HG02884 (cell line): ENCODE measurements around the gene DLL4.
"Not testable (repeated sequence)": the region's sequence is repeated elsewhere in the genome, so short reads cannot be mapped to it uniquely, and the experiment has no call there.

Experiments used
- ATAC-seq: cut with Tn5 transposase; IDR thresholded peaks from one replicate; pipeline ENCODE4 v1.9.1; 2021; ENCODE audit warnings: mild to moderate bottlenecking, moderate library complexity; ENCODE audit not compliant: unreplicated experiment

The DLL4 gene

GRCh38 chr15:40958146-40958545 lies 29.0 kb downstream of the DLL4 start:
- no peak for ATAC-seq

GRCh38 chr15:40958723-40959122 lies 29.6 kb downstream of the DLL4 start:
- no peak for ATAC-seq

GRCh38 chr15:40959331-40960141 lies 30.4 kb downstream of the DLL4 start:
- no peak for ATAC-seq

- no peak for ATAC-seq
Observed at GRCh38 chr15:40960151-40960885, 31.2 kb downstream of the DLL4 start.

- no peak for ATAC-seq
Observed at GRCh38 chr15:40960925-40961324, 31.8 kb downstream of the DLL4 start.

GRCh38 chr15:40961740-40962139 lies 32.6 kb downstream of the DLL4 start:
- not testable (repeated sequence) for ATAC-seq

- not testable (repeated sequence) for ATAC-seq
Observed at GRCh38 chr15:40962317-40962716, 33.2 kb downstream of the DLL4 start.

GRCh38 chr15:40963201-40963600 lies 34.1 kb downstream of the DLL4 start:
- ATAC-seq, result no peak

- no peak for ATAC-seq
Observed at GRCh38 chr15:40964006-40964405, 34.9 kb downstream of the DLL4 start.

GRCh38 chr15:40964634-40965033 lies 35.5 kb downstream of the DLL4 start:
- no peak for ATAC-seq

- ATAC-seq, result no peak
Observed at GRCh38 chr15:40968290-40969085, 39.3 kb downstream of the DLL4 start.

- no peak for ATAC-seq
Observed at GRCh38 chr15:40969363-40969762, 40.2 kb downstream of the DLL4 start.

- ATAC-seq, result no peak
Observed at GRCh38 chr15:40974879-40975278, 45.7 kb downstream of the DLL4 start.

GRCh38 chr15:40976819-40977218 lies 47.7 kb downstream of the DLL4 start:
- no peak for ATAC-seq

GRCh38 chr15:40978141-40978540 lies 49.0 kb downstream of the DLL4 start:
- no peak for ATAC-seq

GRCh38 chr15:40978562-40978961 lies 49.4 kb downstream of the DLL4 start:
- ATAC-seq, result no peak

- no peak for ATAC-seq
Observed at GRCh38 chr15:40981186-40981585, 52.0 kb downstream of the DLL4 start.

- ATAC-seq, result no peak
Observed at GRCh38 chr15:40982855-40983254, 53.7 kb downstream of the DLL4 start.

GRCh38 chr15:40984406-40984805 lies 55.3 kb downstream of the DLL4 start:
- no peak for ATAC-seq

- no peak for ATAC-seq
Observed at GRCh38 chr15:40984964-40985363, 55.8 kb downstream of the DLL4 start.

- ATAC-seq, result no peak
Observed at GRCh38 chr15:40985541-40986330, 56.6 kb downstream of the DLL4 start.
